UCSD-AML1 (cell line): Measurements from ENCODE around the gene RNASEH2A.
"Not testable (repeated sequence)": the region's sequence is repeated elsewhere in the genome, so short reads cannot be mapped to it uniquely, and the experiment has no call there.

ENCODE experiments used
- DNase-seq: peaks from one replicate; lab custom pipeline; 2025; ENCODE audit not compliant: unreplicated experiment; lab: John Stamatoyannopoulos, UW

RNASEH2A gene

DNA sequence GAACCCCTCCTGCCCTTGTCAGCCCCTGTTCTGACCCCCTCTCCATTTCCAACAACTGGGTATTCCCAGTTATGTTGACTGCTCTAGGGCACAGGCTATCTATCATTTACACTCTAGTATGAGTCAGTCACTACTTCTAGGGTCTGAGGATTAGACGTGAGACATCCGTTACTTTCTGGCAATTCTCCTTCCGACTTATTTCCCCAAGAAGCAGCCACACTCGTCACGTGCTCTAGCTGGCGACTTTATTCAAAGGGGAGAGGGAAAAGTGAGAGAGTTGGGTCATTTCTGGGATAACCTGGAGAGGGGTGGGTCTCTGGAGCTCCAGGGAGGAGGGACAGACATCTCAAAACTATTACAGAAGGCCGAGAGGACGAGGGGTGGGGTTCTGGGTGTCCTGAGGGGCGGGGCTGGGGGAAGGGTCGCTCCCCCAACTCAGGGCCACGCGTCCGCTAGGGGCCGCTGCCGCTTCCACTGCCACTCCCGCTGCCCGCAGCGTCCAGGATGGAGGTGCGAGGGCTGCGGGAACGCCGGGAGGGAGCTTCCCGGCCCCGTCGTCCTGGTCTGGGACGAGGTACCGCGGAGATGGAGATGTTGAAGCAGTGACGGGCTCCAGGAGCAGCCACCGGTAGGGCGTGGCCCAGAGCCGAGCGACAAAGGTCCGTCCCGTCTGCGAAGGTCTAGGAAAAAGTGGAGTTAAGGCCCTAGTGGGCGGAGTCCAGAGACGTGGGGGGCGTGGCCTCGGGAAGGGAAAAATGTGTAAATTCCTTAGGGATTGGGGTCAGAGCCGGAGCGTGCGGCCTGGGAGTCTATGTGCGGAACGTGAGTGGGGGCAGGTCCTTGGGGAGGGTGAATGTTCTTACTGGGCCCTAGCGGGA, 19.1 kb downstream of the RNASEH2A start:
- peak; percentile 58 for DNase-seq

DNA sequence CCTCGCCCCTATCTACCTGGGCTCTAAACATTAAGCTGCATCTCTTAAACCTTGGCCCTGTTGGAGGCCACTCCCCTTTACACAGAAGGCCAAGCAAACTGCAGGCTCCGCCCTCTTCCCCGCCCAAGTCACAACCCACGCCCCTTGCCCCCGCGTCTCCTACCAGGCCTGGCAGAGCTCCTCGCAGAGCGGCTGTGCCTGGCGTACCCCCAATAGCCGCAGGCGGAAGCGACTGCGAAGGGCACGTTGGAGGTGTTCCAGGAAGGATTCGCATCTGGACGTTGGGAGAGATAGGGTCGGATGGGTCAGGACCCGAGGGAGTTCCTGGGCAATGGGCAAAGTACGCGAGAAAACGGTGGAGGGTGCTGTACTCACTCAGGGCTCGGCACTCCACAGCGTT, 22.1 kb downstream of the RNASEH2A start:
- DNase-seq, result peak; percentile 60

DNA sequence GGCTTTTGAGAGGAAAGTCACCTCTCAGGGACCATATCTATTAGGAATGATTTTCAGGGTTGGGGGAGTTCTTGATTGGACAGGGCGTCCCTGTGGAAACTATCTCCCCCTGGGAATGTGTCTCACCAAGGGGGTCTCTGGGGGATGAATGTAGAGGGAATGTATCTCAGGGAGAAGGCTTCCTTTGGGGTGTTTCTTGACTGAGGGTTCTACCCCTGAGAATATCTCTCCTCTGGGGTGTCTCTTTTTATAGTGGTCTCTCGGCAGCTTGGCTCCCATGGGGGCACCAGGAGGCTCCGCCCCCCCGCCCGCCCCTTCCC, 27.0 kb downstream of the RNASEH2A start:
- no peak for DNase-seq

DNA sequence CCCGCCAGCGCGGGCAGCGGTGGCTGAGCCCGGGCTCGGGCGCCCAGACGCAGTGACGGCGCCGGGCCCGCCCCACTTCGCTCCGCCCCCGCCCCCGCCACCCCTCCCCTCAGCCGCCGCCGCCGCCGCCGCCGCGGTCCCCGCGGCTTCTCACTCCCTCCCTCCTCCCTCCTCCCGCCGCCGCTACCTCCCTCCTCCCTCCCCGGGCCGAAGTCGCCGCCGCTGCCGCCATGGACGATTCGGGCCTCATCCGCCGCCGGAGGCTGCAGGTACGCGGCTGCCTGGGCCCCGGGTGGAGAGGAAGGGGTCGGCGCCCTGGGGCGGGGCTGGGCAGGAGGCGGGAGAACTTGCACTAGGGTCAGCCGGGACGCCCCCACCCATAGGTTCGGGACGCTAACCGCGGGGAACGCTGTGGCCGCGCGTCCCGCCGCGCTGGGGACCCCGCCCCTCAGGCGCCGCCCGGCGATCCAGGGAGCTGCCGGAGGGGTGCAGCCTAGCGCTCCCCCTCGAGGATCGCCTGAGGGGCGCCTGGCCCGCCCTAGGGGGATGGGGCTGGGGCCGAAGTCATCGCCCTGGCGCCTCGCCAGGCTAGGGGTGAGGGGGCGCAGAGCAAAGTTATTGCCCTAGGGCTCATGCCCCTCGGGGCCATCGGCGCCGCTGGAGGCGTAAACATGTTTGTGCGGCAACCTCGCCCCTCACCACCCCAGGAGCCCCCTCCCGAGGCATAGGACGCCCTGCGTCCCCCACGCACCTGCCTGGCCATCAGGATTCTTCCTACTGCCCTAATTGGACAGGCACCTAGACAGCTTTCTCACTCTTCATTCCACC, 27.6 kb downstream of the RNASEH2A start:
- no peak for DNase-seq

DNA sequence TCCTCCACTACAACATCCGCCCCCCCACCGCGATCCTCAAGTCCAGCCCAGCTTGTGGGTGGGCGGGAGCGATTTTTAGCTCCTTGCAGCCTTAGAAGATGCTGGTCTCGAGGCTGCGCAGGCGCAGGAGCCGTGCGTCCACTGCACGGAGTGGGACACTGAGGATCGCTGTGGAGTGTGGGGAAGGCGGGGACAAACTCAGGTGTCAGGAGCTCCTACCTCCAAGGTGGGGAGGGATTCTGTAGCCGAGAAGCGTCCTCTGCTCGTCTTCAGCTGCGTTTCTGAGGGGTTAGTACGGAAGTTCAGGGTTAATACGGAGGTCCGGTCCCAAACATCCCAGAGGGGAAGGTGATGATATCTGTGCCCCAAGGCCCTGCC, 28.2 kb downstream of the RNASEH2A start, which contains the start of gene RTBDN:
TSS of gene RTBDN (minus strand) at position 14 of the 378 bp plus-strand sequence. CDS start 4,600 bp downstream, outside the sequence.
- DNase-seq, result no peak

DNA sequence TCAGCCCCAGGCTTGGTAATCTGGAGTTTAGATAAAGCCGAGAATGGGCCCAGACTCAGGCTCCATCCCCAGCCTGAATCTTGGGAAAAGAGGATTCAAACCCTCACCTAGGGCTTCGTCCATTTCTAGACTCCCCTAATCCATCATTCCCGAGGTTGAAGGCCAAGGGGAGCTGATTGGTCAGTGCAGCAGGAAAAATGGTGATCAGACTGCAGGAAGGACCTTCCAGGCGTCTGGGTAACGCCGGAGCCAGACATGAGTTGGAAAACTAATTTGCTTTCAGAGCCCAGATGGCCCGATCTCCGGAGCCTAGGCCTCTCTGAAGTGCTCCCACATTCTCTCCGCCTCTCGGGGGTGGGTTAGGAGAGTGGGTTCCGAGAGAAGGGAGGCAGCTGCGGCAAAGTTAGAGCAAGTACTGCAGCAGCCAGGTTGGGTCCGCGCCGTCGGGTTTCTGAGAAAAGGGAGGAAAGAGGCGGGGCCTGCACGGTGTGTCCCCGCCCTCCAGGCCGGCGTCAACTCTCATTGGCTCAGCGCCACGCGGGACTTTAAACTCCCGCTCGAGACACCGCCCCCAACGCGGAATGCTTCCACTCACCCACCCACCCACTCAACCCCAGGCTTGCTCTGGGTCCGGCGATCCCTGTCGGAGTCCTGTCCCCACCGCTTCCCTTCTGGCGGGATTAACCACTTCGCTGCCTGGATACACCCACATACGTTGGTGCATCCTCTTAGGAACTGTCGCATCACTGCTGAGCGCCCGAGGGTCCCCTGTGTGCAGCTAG, 28.8 kb downstream of the RNASEH2A start:
- DNase-seq, result no peak

DNA sequence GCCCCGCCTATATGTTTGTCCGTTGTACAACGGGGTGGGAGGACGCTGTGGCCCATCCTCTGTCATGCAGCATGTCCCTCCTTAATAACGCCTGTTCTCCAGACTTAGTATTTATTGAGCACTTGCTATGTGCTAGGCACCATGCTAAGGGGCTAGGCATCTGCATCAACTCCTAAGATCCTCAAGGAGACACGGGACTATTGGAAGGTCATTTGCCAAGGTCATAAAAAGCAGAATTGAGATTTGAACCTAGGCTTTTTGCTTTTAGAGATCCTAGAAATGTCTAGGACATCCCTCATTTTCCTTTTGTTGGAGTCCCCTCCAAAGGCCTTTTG, 30.1 kb downstream of the RNASEH2A start:
- DNase-seq, result no peak

DNA sequence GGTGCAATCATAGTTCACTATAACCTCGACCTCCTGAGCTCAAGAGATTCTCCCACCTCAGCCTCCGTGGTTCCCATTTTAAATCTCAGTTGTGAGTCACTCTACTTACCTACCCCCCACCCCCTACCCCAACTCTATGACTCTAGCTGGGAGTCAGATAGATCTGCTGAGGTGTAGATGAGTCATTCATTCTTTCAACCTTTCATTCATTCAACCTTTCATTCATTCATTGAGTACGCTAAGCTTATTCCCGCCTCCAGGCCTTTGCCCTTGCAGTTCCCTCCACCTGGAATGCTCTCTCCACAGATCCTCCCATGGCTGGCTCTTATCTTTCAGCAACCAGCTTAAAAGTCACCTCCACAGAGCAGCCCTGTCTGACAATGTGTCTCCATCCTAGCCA, 30.8 kb downstream of the RNASEH2A start:
- no peak for DNase-seq

DNA sequence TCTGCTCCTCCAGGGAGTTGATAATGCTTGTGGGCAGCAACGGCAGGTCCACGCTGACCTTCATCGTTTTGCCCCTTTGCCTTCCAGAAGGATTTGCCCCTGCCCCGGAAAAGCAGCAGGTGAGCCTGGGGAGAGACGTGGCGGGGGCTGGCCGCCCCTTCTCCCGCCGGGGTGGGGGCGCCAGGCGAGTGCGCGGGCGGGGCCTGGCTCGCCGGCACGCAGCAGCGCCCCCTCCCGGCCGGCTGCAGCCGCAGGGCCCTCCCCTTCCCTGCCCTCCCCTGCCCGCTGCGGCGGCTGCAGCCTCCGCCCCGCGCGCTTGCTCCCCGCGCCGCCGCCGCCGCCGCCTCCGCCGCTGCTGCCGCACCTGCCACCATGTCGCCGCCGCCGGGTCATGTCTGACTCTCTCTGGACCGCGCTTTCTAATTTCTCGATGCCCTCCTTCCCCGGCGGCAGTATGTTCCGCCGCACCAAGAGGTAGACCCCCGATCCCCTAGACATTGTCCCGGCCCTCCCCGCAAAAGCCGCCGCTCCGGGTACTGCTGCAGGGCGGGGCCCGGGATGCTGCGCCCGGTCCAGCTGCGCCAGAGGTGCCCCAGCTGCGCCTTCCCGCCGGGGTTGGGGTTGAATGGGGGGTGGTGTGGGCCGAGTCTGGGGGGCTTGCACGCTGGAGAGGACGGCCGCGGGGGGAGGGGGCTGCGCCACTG, 31.9 kb downstream of the RNASEH2A start, which contains the start of gene MAST1:
TSS of gene MAST1 (plus strand) at position 334 of the 704 bp plus-strand sequence. CDS start at position 392, 58 bp downstream.
- peak; percentile 58 for DNase-seq

DNA sequence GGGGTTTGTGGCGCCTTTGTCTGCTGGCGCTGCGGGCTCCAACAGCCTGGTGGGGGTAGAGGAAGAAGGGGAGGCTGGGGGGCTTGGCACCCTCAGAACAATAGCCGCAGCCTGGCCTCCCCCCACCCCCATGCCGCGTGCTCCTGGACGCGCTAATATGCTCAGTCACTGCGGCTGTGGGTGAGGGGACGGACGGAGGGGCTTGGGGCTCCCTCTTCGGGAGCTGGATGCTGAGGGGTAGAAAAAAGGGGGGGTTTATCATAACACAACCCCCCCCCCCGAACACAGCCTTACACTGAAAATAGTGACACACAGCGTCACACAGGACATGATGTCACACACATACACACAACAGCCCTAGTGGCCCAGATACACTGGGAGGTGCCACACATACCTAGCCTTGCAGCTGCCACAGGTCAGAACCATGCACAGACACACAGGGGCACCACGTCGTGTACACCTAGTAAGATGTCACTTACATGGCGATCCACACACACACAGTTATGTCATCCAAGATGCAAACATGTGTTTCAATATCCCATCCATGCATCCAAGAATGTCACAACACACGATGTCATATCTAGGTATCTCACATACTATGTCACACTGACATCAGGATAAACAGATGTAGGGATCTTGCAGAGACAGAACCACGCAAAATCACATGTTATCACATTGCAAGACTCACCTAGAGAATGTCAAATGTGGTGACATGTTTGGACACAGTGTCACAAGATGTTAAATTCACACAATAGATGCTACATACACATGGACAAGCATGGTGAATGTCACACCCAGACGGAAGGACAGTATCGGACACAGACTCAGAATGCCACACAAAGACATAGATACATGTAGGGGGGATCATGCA, 32.7 kb downstream of the RNASEH2A start:
- DNase-seq, result no peak

DNA sequence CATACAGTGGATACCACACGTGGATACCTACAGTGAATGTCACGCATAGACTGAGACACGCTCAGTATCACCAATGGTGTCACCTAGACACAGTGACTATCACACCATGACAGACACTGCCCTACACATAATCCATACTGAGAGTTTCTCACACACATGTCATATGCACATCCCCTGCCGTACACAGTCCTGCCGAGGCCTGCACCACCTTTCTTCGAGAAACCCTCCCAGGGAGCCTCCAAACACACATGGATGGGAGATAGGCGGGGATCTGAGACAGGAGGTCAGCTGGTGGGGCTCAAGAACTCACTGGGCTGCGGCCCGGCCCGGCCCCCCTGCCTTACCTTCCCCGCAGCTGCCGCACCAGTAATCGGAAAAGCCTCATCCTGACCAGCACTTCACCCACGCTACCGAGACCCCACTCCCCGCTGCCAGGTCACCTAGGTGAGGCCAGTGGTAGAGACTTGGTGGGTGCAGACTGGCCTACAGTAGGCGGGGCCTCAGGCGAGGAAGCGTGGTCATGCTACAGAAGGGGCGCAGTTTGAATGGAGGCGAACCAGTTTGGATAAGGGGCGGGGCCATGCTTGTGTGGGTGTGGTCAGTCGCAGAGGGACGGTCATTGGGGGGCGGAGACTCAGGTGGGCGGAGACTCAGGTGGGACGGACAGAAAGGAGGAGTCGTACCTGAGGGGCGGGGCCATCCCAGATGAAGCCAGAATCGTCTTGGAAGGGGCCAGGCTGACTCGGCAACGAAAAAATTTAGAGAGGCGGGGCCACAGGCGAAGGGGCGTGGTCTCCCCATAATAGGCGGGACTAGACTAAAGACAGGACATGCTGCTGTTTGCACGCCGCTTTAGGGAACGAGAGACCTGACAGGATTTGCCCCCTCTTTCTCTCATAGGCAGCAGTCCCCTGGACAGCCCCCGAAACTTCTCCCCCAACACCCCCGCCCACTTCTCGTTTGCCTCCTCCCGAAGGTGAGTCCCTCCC, 34.0 kb downstream of the RNASEH2A start:
- DNase-seq, result no peak

DNA sequence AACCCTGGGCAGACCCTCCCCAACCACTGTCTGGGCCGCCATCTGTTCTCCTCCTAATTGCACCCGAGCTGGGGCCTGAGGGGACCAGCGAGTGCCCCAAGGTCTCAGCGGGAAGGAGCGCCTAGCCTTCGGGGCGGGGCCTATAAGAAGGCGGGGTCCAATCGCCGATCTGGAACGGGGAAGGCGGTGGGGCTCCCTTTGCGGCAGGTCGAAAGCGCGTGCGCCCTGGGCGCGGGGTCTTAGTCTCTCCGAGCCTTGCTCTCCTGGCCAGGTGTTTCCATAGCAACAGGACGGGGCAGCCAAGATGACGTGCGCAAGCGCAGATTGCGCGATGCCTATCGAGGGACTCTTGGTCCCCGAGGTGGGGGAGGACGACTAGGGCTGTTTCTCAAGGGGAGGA, 34.7 kb downstream of the RNASEH2A start:
- DNase-seq, result no peak

DNA sequence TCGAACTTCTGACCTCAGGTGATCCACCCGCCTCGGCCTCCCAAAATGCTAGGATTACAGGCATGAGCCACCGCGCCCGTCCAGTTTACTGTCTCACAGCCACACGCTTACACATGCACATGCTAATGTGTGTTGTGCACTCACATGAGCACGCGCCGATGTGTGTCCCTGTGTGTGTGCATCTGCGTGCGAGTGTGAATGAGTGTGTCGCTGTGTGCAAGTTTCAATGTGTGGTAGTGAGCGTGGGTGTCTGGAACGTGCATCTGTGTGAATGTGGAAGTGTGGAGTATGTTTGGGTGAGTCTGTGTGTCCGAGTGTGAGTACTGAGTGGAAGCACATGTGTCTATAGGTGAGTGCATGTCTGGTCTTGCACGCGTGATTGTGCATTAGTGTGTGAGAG, 36.1 kb downstream of the RNASEH2A start:
- DNase-seq, result no peak

DNA sequence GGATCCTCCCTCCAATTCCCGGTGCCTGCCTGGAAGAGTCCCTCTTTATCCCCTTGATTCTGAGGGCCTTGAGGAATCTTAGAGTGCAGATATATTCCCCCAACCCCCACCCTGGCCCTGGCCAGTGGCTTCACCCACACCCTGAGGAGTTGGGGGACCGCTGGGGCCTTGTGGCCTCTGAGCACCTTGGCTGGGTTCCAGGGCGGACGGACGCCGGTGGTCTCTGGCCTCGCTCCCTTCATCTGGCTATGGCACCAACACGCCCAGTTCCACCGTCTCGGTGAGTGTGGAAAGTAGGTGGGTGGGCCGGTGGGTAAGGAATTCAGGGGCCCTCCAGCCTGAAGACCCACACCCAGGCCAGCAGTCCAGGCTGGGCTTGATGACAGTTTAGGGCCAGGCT, 36.9 kb downstream of the RNASEH2A start:
- no peak for DNase-seq

DNA sequence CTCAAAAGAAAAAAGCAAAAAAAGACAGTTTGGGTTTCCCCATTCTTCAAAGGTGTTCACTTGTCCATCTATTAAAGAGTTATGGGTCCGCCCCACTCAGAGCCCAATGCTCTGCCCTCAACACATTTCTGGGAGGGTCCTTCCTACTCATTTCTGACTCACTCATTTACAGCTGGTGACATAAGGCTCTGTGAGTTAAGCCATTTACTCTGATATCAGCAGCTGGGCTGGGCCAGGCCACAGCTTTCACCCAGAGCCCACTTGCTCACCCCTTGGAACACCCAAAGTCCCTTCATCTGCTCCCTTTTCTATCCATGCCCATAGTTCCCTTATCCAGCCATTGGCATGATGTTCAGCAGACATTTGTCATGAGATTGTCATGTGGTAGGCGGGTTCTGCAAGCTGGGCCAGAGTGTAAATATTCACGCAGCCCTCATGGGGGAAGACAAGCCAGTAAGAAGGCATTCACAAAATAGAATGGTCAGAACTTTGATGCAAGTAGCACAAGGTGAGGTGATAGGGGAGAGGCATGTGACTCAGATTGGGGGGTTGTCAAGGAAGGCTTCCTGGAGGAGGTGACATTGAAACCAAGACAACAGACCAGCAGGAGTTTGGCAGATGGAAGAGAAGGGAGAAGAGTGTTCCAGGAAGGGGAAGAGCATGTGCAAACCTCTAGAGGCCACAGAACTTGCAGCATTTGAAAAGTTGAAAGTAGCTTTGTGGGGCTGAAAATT, 37.8 kb downstream of the RNASEH2A start:
- no peak for DNase-seq

DNA sequence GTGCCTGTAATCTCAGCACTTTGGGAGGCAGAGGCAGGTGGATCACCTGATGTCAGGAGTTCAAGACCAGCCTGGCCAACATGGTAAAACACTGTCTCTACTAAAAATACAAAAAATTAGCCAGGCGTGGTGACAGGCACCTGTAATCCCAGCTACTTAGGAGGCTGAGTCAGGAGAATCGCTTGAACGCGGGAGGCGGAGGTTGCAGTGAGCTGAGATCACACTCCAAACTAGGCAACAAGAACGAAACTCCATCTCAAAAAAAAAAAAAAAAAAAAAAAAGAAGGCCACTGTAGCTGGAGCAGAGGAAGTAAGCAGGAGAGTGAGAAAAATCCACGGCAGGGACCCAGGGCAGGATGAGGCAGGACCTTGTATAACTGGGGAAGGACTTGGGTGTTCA, 40.2 kb downstream of the RNASEH2A start:
- not testable (repeated sequence) for DNase-seq

DNA sequence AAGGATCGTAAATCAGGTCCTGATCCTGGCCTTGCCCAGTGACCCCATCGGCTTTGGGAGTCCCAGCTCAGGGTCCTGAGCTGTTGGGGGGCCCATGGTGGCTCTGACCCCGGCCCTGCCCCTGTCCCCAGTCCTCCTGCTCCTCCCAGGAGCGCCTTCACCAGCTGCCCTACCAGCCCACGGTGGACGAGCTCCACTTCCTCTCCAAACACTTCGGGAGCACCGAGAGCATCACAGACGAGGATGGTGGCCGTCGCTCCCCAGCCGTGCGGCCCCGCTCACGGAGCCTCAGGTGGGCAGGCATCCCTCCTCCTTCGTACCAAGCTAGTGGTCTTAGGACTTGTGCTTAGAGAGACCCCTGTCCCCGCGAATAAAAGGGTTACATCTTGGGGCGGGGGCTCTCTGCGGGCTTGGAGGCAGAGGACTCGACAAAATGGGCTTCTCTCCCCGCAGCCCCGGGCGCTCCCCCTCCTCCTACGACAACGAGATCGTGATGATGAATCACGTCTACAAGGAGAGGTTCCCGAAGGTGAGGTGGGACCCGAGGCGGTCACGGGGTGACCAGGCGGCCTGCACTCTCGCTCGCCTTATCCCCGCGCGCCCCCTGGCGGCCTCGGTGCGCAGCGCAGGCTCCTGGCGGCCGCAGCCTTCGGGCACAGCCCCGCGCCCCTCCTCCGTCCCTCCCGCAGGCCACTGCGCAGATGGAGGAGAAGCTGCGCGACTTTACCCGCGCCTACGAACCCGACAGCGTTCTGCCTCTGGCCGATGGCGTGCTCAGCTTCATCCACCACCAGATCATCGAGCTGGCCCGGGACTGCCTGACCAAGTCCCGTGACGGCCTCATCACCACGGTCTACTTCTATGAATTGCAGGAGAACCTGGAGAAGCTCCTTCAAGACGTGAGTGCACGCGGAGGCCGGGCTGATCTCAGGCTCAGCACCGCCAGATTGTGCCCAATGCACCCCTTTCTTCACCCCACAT, 41.1 kb downstream of the RNASEH2A start:
- peak; percentile 82 for DNase-seq
